ENCODE data around the gene UBA3.

UBA3 gene

DNA sequence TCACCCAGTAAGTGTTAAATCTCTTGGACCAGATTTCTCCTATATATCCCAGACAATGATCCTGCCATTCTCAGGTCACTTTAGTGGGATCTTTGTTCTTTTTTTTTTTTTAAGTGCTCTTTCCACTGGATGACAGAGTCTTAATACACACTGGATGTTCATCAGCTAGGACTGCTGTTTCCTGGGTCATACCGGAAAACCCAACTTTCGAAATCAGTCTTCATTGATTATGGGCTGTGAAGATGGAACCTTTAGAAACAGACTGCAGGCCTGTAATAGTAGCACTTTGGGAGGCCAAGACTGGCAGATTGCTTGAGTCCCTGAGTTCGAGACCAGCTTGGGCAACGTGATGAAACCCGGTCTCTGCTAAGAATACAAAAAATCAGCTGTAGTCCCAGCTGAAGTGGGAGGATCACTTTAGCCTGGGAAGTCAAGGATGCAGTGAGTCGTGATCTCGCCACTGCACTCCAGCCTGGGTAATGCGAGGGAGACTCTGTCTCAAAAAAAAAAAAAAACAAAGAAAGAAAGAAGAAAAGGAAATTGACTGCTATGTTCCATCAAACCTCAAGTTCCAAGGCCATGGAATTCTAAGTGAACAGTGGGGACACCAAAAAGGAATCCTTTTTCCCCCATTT is 69.0 kb downstream of the UBA3 start:
- DNase-seq (ENCODE audit: low read depth), result no peak

DNA sequence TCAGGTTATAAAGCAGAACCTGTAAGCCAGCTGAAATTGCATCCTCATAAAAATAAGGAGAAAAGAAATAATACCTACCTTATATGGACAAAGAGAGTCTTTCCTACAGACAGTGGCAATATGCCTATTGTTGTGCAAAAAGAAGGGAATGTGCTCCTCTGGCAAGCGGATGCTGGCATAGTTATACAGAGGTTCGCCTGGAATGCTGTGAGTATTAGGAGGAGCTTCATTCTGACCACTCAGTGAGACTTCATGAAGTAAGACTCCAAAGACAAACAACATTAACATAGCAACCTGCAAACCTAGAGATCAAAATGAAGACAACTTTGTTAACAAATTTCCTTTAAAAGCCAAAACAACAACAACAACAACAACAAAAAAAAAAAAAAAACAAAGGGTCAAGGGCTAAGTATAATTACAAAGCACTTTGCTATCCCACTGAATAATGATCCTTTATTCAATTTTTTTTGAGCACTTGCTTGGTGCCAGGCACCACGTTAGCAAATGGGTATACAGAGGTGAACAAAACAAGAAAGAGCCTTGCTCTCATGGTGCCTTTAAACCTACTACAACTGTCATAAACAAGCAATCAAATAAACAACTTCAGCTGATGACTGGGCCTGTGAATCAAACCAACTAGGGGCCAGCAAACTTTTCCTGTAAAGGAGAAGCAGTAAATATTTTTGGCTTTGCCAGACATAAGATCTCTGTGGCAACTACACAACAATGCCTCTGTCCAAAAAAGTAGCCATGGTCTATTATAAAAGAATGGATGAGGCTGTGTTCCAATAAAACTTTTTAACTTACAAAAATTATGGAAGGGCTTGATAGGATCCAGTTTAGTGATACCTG is 70.4 kb downstream of the UBA3 start:
- DNase-seq (ENCODE audit: low read depth), result no peak

- DNase-seq (ENCODE audit: low read depth), result no peak
Measured at GRCh38 chr3:69008980-69009379, 71.2 kb downstream of the UBA3 start.

DNA sequence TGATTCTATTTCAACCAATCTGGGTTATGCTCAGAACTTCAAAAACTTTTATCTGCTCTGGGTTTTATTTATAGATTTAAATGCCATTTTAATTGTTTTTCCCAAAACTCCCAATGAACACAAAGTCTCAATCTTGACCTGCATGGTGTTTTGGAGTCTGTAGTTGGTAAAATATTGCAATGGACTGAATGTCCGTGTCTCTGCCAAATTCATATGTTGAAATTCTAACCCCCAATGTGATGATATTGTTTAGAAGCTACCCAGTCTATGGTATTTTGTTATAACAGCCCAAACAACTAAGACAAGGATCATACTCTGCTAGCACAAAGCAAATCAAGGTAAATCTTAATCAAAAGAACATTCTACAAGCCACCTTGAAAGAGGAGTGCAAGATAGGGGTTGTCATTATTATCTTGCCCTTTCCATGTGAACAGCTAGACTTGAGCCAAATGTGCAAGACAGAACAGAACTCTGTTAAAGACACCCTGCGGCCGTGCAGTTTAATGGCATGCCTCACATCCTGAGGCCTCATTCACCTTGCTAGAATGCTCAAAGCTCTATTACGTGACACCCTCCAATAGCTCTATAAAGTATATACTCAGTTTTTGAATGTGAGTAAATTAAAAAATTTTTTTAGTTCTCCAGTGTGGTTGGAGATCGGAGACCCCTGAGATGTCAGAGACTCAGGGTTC is 74.2 kb downstream of the UBA3 start:
- DNase-seq (ENCODE audit: low read depth), result no peak

GRCh38 chr3:69005071-69005790 is 74.9 kb downstream of the UBA3 start:
- no peak for DNase-seq (ENCODE audit: low read depth)
